ENCODE measurements around the gene HSPA1B.

Gene HSPA1B

GRCh38 chr6:31782126-31782855 lies 45.2 kb upstream of the HSPA1B start:
- H3K27ac ChIP-seq (replicated peaks), result no peak overlapping the region

GRCh38 chr6:31784098-31784925 lies 43.2 kb upstream of the HSPA1B start:
- Histone ChIP-seq H3K27ac (replicated peaks) (no peak overlapping the region), H3K27me3 (ENCODE audit: insufficient read depth, poor library complexity, severe bottlenecking) (no peaks in the 10 kb centered on the region)
- TF ChIP-seq GABPA (IDR thresholded peaks at IDR 0.05; ENCODE audit: low read depth) (no peak), POLR2AphosphoS5 (IDR thresholded peaks at IDR 0.05; ENCODE audit: low read depth) (no peak), SPI1 (IDR thresholded peaks at IDR 0.05; ENCODE audit: borderline replicate concordance, low read depth) (no peak), REST (IDR thresholded peaks at IDR 0.05; ENCODE audit: insufficient replicate concordance, low read depth) (no peak), CTCF (IDR thresholded peaks at IDR 0.05; ENCODE audit: insufficient read depth, low read length) (no peak)

More at GRCh38 chr6:31782126-31782855, 45.2 kb upstream of the HSPA1B start:
- TF ChIP-seq GABPA (IDR thresholded peaks at IDR 0.05; ENCODE audit: low read depth), result no peak
- TF ChIP-seq SPI1 (IDR thresholded peaks at IDR 0.05; ENCODE audit: borderline replicate concordance, low read depth), result no peak
- no peak for TF ChIP-seq REST (IDR thresholded peaks at IDR 0.05; ENCODE audit: insufficient replicate concordance, low read depth)
- TF ChIP-seq CTCF (IDR thresholded peaks at IDR 0.05; ENCODE audit: insufficient read depth, low read length), result no peak
- peak; percentile 36 for TF ChIP-seq POLR2AphosphoS5 (IDR thresholded peaks at IDR 0.05; ENCODE audit: low read depth)
- no peak for DNase-seq (ENCODE audit: low read depth in 1 of 2, low spot score in 1 of 2)
- Histone ChIP-seq H3K27me3 (ENCODE audit: insufficient read depth, poor library complexity, severe bottlenecking) (no peaks in the 10 kb centered on the region), H3K4me3 (replicated peaks; ENCODE audit: insufficient read depth, low read length) (no peak overlapping the region)

GRCh38 chr6:31785475-31785874 lies 42.1 kb upstream of the HSPA1B start:
- Histone ChIP-seq H3K27me3 (ENCODE audit: insufficient read depth, poor library complexity, severe bottlenecking) (no peaks in the 10 kb centered on the region), H3K27ac (replicated peaks) (no peak overlapping the region), H3K4me3 (replicated peaks; ENCODE audit: insufficient read depth, low read length) (no peak overlapping the region)
- TF ChIP-seq REST (IDR thresholded peaks at IDR 0.05; ENCODE audit: insufficient replicate concordance, low read depth) (no peak), POLR2AphosphoS5 (IDR thresholded peaks at IDR 0.05; ENCODE audit: low read depth) (no peak), SPI1 (IDR thresholded peaks at IDR 0.05; ENCODE audit: borderline replicate concordance, low read depth) (no peak), GABPA (IDR thresholded peaks at IDR 0.05; ENCODE audit: low read depth) (no peak), CTCF (IDR thresholded peaks at IDR 0.05; ENCODE audit: insufficient read depth, low read length) (no peak)
- DNase-seq (ENCODE audit: low read depth in 1 of 2, low spot score in 1 of 2), result no peak

More at GRCh38 chr6:31784098-31784925, 43.2 kb upstream of the HSPA1B start:
- no peak overlapping the region for H3K4me3 ChIP-seq (replicated peaks; ENCODE audit: insufficient read depth, low read length)
- no peak for DNase-seq (ENCODE audit: low read depth in 1 of 2, low spot score in 1 of 2)
